ENCODE results near the gene KCNAB1.

The KCNAB1 gene

GRCh38 chr3:156108616-156109015 is 11.8 kb upstream of the KCNAB1 start:
- TF ChIP-seq FOXM1 (IDR thresholded peaks at IDR 0.05; ENCODE audit: borderline replicate concordance), result no peak
- TF ChIP-seq BHLHE40 (IDR thresholded peaks at IDR 0.05; ENCODE audit: borderline replicate concordance), result no peak
- TF ChIP-seq SP1 (IDR thresholded peaks at IDR 0.05), result no peak
- no peak for TF ChIP-seq CTBP1 (IDR thresholded peaks at IDR 0.05; ENCODE audit: borderline replicate concordance)
- no peak for TF ChIP-seq HDGF (IDR thresholded peaks at IDR 0.05; ENCODE audit: borderline replicate concordance)
- TF ChIP-seq FOXA1 (IDR thresholded peaks at IDR 0.05), result no peak
- ChIA-PET POLR2A (no interaction called here), CTCF (no interaction called here)
- no peak for DNase-seq (ENCODE audit: extremely low spot score)

GRCh38 chr3:156109989-156110388 is 10.4 kb upstream of the KCNAB1 start:
- POLR2A ChIA-PET, result no interaction called here
- no peak for DNase-seq (ENCODE audit: extremely low spot score)
- no peak for TF ChIP-seq HDGF (IDR thresholded peaks at IDR 0.05; ENCODE audit: borderline replicate concordance)
- no peak for TF ChIP-seq PKNOX1 (IDR thresholded peaks at IDR 0.05)
- no peak for TF ChIP-seq SP1 (IDR thresholded peaks at IDR 0.05)
- TF ChIP-seq FOXA1 (IDR thresholded peaks at IDR 0.05), result no peak
- no peak for TF ChIP-seq ARNT (IDR thresholded peaks at IDR 0.05)
- no peak for TF ChIP-seq FOXM1 (IDR thresholded peaks at IDR 0.05; ENCODE audit: borderline replicate concordance)
- no peak for TF ChIP-seq SUZ12 (IDR thresholded peaks at IDR 0.05)
- TF ChIP-seq ELF4 (IDR thresholded peaks at IDR 0.05), result no peak
- CTCF ChIA-PET, result interaction anchor here (0.6 kb wide), 1 partner anchor 292 kb away, joined by 3 read pairs; no protein-coding TSS in a partner anchor

GRCh38 chr3:156126467-156126866 is 6.1 kb downstream of the KCNAB1 start:
- POLR2A ChIA-PET, result no interaction called here
- DNase-seq (ENCODE audit: extremely low spot score), result no peak
- TF ChIP-seq HDGF (IDR thresholded peaks at IDR 0.05; ENCODE audit: borderline replicate concordance) (no peak), TARDBP (IDR thresholded peaks at IDR 0.05) (no peak), BHLHE40 (IDR thresholded peaks at IDR 0.05; ENCODE audit: borderline replicate concordance) (no peak), FOXM1 (IDR thresholded peaks at IDR 0.05; ENCODE audit: borderline replicate concordance) (no peak), ARNT (IDR thresholded peaks at IDR 0.05) (no peak), LEF1 (IDR thresholded peaks at IDR 0.05; ENCODE audit: borderline replicate concordance) (no peak)
- CTCF ChIA-PET, result interaction anchor here (1.6 kb wide), 1 partner anchor 10 kb away, joined by 3 read pairs; no protein-coding TSS in a partner anchor

- ChIA-PET POLR2A (no interaction called here), CTCF (interaction anchor here (0.7 kb wide), 1 partner anchor 12 kb away, joined by 3 read pairs; no protein-coding TSS in a partner anchor)
- no peak for TF ChIP-seq SUZ12 (IDR thresholded peaks at IDR 0.05)
- TF ChIP-seq ARNT (IDR thresholded peaks at IDR 0.05), result no peak
- TF ChIP-seq BHLHE40 (IDR thresholded peaks at IDR 0.05; ENCODE audit: borderline replicate concordance), result no peak
- TF ChIP-seq FOXA1 (IDR thresholded peaks at IDR 0.05), result no peak
- TF ChIP-seq PKNOX1 (IDR thresholded peaks at IDR 0.05), result no peak
- TF ChIP-seq NFRKB (IDR thresholded peaks at IDR 0.05), result no peak
- TF ChIP-seq FOXK2 (IDR thresholded peaks at IDR 0.05), result no peak
- no peak for TF ChIP-seq FOXM1 (IDR thresholded peaks at IDR 0.05; ENCODE audit: borderline replicate concordance)
- TF ChIP-seq ZNF384 (IDR thresholded peaks at IDR 0.05), result no peak
- no peak for TF ChIP-seq ELF4 (IDR thresholded peaks at IDR 0.05)
- no peak for TF ChIP-seq HDGF (IDR thresholded peaks at IDR 0.05; ENCODE audit: borderline replicate concordance)
- no peak for TF ChIP-seq L3MBTL2 (conservative IDR thresholded peaks at IDR 0.05)
- no peak for DNase-seq (ENCODE audit: extremely low spot score)
Observed at GRCh38 chr3:156131241-156131640, 10.9 kb downstream of the KCNAB1 start.

GRCh38 chr3:156131799-156132198 is 11.4 kb downstream of the KCNAB1 start:
- ChIA-PET CTCF (interaction anchor here (0.7 kb wide), 1 partner anchor 11 kb away, joined by 3 read pairs; no protein-coding TSS in a partner anchor), POLR2A (no interaction called here)
- no peak for DNase-seq (ENCODE audit: extremely low spot score)
- TF ChIP-seq ARNT (IDR thresholded peaks at IDR 0.05) (no peak), FOXK2 (IDR thresholded peaks at IDR 0.05) (no peak), CTBP1 (IDR thresholded peaks at IDR 0.05; ENCODE audit: borderline replicate concordance) (no peak), ELF4 (IDR thresholded peaks at IDR 0.05) (no peak), NFRKB (IDR thresholded peaks at IDR 0.05) (no peak), FOXM1 (IDR thresholded peaks at IDR 0.05; ENCODE audit: borderline replicate concordance) (no peak), TARDBP (IDR thresholded peaks at IDR 0.05) (no peak), SP1 (IDR thresholded peaks at IDR 0.05) (no peak), HDGF (IDR thresholded peaks at IDR 0.05; ENCODE audit: borderline replicate concordance) (no peak), ZNF384 (IDR thresholded peaks at IDR 0.05) (no peak), PKNOX1 (IDR thresholded peaks at IDR 0.05) (no peak), FOXA1 (IDR thresholded peaks at IDR 0.05) (no peak), LEF1 (IDR thresholded peaks at IDR 0.05; ENCODE audit: borderline replicate concordance) (no peak), SUZ12 (IDR thresholded peaks at IDR 0.05) (no peak), BHLHE40 (IDR thresholded peaks at IDR 0.05; ENCODE audit: borderline replicate concordance) (no peak), L3MBTL2 (conservative IDR thresholded peaks at IDR 0.05) (no peak)

GRCh38 chr3:156132313-156132712 is 11.9 kb downstream of the KCNAB1 start:
- no peak for TF ChIP-seq CTBP1 (IDR thresholded peaks at IDR 0.05; ENCODE audit: borderline replicate concordance)
- TF ChIP-seq FOXA1 (IDR thresholded peaks at IDR 0.05), result no peak
- no peak for TF ChIP-seq LEF1 (IDR thresholded peaks at IDR 0.05; ENCODE audit: borderline replicate concordance)
- no peak for TF ChIP-seq ARNT (IDR thresholded peaks at IDR 0.05)
- TF ChIP-seq FOXK2 (IDR thresholded peaks at IDR 0.05), result no peak
- no peak for TF ChIP-seq SUZ12 (IDR thresholded peaks at IDR 0.05)
- TF ChIP-seq ZNF384 (IDR thresholded peaks at IDR 0.05), result no peak
- no peak for TF ChIP-seq HDGF (IDR thresholded peaks at IDR 0.05; ENCODE audit: borderline replicate concordance)
- TF ChIP-seq BHLHE40 (IDR thresholded peaks at IDR 0.05; ENCODE audit: borderline replicate concordance), result no peak
- no peak for TF ChIP-seq TARDBP (IDR thresholded peaks at IDR 0.05)
- TF ChIP-seq PKNOX1 (IDR thresholded peaks at IDR 0.05), result no peak
- no peak for TF ChIP-seq FOXM1 (IDR thresholded peaks at IDR 0.05; ENCODE audit: borderline replicate concordance)
- no peak for DNase-seq (ENCODE audit: extremely low spot score)
- POLR2A ChIA-PET, result no interaction called here
- CTCF ChIA-PET, result no interaction called here

Measured in HEK293T (cell line).